GM21526 (cell line): ENCODE data around the gene ZSCAN26.
"Not testable (repeated sequence)": the region's sequence is repeated elsewhere in the genome, so short reads cannot be mapped to it uniquely, and the experiment has no call there.

Source experiments
- ATAC-seq: cut with Tn5 transposase; IDR thresholded peaks from one replicate; pipeline ENCODE4 v1.9.1; 2021; ENCODE audit warnings: moderate library complexity; ENCODE audit not compliant: unreplicated experiment, low FRiP score

Gene ZSCAN26

GRCh38 chr6:28254121-28254519 is 12.8 kb upstream of the ZSCAN26 start:
- ATAC-seq: no peak

GRCh38 chr6:28257042-28257441 is 9.9 kb upstream of the ZSCAN26 start:
- no peak for ATAC-seq

DNA sequence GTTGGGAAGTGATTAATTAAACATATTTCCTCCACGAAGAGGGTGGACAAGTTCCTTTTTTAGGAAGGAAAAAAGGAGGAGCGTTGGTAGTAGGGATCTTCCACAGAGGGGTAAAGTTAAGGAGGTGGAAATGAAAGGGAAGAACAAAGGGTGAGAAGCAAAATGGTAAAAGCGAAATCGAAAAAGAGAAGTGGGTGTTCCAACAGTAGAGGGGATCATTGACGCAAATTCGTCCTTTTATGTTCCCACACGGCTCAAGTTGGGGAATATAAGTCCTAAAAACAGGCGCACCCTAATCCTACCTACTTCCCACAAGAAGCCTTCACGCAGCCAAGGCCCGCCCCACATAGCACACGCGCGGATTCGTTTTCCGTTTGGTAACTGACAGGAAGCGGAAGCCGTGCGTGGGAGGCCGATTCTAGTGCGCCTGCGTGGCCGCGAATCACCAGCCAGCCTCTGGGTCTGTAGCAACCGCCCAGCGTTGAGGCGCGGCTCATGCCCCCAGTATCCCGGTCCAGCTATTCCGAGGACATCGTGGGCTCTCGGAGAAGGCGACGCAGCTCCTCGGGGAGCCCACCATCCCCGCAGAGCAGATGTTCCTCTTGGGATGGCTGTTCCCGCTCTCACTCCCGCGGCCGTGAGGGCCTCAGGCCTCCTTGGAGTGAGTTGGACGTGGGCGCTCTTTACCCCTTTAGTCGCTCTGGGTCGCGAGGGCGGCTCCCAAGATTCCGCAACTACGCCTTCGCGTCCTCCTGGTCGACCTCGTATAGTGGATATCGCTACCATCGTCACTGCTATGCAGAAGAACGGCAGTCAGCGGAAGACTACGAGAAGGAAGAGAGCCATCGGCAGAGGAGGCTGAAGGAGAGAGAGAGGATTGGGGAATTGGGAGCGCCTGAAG is 7.8 kb upstream of the ZSCAN26 start, which contains the start of gene NKAPL:
Gene NKAPL, plus strand, starts transcription at position 421 of the 901 bp plus-strand sequence. Its CDS starts 75 bp downstream, at position 496.
- no peak for ATAC-seq

GRCh38 chr6:28263922-28264321 is 3.0 kb upstream of the ZSCAN26 start:
- no peak for ATAC-seq

GRCh38 chr6:28264834-28265401 is 2.0 kb upstream of the ZSCAN26 start:
- no peak for ATAC-seq

GRCh38 chr6:28266563-28266961 is 381 bp upstream of the ZSCAN26 start:
- no peak for ATAC-seq

GRCh38 chr6:28267695-28268059 is 734 bp downstream of the ZSCAN26 start:
- ATAC-seq: no peak

GRCh38 chr6:28269492-28269891 is 2.5 kb downstream of the ZSCAN26 start:
- ATAC-seq: no peak

- ATAC-seq: no peak
Observed at GRCh38 chr6:28274888-28275287, 7.9 kb downstream of the ZSCAN26 start.

DNA sequence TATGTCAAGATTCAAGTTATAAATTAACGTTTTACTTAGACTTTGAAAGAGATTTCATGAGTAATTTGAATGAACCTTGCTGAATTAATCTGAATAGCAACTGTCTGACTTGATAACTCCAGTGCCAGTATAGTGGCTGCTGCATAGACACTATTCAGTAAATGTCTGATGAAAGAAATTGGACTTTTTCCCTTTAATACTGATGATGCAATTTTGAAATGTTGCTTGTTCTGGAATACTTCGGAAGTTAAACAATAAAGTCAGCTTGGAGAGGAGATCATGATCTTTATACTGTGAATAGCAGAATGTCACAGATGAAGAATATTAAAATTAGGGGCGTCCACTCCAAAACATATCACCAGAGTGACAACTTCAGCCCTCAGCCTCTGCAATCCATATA is 10.8 kb downstream of the ZSCAN26 start:
- no peak for ATAC-seq

DNA sequence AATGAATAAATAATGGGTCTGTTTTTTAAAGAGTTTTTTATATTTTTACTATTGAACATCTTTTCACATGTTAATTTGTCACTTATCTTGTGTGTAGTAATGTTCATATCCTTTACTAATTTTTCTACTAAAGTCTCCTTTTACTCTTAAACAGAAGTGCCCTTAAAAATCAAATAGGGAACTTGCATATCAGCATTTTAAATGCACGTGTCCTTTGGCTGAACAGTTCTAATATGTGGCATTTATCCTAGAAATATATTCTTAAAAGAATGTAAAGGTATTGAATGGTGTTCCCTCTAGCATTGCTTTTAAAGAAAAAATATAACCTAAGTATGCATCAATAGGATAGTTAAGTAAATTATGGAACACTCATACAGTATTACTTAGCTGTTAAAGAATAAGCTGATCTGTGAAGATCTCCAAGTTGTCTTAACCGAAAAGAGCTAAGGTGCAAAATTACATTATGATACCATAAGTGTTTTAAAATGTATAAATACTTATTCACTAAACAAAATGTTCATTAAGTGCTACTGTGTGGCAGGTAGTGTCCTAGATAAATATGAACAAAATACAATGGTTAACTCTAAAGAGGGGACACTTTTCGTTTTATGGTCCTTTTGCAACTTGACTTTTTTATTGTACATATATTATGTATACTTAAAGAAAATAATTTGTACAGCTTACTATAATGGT is 13.8 kb downstream of the ZSCAN26 start:
- ATAC-seq: no peak

DNA sequence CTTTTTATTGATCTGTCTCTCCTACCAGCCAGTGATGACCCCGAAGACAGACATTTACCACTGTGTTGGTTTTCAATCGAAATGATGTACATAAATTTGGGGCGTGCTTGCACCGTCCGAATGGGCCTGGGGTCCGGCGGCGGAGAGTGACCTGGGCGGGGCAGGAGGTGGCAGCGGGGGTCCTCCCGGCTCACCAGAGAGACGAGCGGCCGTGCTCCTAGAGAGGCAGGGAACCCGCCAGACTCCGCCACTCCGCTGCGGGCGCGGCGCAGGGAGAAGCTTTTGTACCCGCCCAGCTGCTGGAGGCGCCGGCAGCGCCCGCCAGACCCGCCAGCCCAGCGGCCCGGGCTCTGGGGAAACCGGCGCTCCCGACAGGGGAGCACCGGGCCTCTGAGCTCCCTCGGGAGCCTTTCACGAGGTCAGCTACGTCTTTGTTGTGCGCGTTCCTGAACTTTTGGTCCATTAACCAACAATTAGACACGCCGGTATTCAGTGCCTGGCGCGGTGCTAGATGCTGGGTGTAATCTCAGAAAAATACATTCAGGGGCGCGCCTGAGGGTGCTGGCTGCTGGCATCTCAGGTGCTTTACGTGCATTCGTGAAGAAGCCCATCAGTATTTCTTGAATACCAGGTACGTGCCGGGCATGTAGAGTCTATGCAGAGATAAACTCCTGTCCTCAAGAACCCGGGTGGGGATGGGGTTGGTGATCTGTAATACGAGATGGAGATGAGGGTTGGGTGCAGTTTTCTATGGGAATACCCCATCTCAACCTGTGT is 14.5 kb downstream of the ZSCAN26 start, which contains the start of gene PGBD1:
Gene PGBD1, plus strand, starts transcription at position 285 of the 777 bp plus-strand sequence. CDS start 2,242 bp downstream, outside the sequence.
- peak; percentile 84 for ATAC-seq

DNA sequence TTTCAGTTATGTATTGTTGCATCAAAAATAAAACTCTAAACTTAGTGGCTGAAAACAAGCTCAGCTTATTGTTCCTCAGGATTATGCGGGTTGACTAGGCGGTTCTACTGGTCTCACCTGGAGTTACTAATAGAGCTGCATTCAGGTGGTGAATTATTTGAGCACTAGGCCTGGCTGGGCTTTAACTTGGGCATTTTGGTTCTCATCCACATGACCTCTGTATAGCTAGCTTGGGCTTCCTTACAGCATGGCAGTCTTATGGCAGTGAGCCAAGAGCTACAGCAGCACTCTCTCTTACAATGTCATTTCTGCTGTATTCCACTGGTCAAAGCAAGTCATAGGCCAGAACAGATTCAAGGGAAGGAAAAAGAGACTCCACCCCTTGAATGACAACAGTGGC is 16.0 kb downstream of the ZSCAN26 start:
- no peak for ATAC-seq

DNA sequence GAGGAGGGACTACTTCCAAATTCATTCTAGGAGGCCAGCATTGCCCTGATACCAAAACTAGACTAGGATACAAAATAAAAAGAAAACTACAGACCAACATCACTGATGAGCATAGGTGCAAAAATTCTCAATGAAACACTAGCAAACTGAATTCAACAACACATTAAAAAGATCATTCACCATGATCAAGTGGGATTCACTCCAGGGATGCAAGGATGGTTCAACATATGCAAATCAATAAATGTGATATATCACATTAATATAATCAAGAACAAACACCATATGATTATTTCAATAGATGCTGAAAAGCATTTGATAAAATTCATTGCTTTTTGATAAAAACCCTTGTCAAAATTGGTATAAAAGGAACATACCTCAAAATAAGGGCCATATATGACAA is 24.6 kb downstream of the ZSCAN26 start:
- ATAC-seq: no peak

DNA sequence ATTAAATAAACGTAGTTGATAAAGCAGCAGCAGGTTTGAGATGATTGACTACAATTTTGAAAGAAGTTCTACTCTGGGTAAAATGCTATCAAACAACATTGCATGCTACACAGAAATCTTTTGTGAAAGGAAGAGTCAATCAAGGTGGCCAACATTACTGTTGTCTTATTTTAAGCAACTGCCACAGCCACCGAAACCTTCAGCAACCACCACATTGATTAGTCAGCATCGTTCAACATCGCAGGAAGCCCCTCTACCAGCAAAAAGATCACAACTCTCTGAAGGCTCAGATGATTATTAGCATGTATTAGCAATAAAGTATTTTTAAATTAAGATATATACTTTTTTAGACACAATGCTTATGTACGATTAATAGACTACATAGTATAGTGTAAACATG is 28.4 kb downstream of the ZSCAN26 start:
- no peak for ATAC-seq

DNA sequence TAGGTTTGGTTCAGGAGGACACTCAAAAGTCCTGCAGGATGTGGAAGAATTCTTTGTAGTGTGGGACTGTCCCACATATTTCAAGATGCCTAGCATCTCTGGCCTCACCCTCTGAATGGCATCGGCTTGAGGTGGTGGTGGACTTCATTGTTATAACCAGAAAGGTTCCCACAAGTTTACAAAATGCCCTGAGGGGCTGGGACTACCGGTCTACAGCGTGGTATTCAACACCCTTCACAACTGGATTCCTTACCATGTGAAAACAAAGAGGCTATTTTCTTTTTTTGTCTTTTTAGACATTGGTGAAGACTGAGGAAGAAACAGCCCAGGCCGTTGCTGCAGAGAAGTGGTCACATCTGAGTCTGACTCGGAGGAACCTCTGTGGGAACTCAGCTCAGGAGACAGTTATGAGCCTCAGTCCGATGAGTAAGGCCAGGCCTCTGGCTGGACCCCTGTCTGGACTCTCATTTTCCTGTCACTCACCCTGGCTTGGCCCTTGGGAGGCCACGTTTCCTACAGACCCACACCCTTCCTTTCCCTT is 29.6 kb downstream of the ZSCAN26 start:
- no peak for ATAC-seq

GRCh38 chr6:28303570-28303969 is 36.6 kb downstream of the ZSCAN26 start:
- ATAC-seq: peak; percentile 72

DNA sequence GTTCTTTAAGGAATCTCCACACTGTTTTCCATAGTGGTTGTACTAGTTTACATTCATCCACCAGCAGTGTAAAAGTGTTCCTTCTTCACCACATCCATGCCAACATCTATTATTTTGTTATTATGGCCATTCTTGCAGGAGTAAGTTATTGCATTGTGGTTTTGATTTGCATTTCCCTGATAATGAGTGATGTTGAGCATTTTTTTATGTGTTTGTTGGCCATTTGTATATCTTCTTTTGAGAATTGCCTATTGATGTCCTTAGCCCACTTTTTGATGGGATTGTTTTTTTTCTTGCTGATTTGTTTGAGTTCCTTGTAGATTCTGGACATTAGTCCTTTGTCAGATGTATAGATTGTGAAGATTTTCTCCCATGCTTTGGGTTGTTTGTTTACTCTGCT is 39.4 kb downstream of the ZSCAN26 start:
- ATAC-seq: not testable (repeated sequence)

- ATAC-seq: no peak
Observed at GRCh38 chr6:28311139-28311823, 44.3 kb downstream of the ZSCAN26 start.

GRCh38 chr6:28312939-28313338 is 46.0 kb downstream of the ZSCAN26 start:
- ATAC-seq: no peak
